GM23248 (cell line): ENCODE results near the gene COQ8B.

Experiments
- EZH2 ChIP-seq: fragments of 200-600 bp; sonication (generic); IDR thresholded peaks from 2 replicates; pipeline ENCODE4 v1.6.1; 2018; ENCODE audit warnings: antibody characterized with exemption, mild to moderate bottlenecking; ENCODE audit not compliant: insufficient read depth, poor library complexity, severe bottlenecking
- EZH2phosphoT487 ChIP-seq: fragments of 200-600 bp; sonication (generic); IDR thresholded peaks from 2 replicates; pipeline ENCODE4 v1.6.1; 2018; ENCODE audit warnings: antibody characterized with exemption, moderate library complexity, mild to moderate bottlenecking, low read depth; ENCODE audit not compliant: insufficient read depth

DNA sequence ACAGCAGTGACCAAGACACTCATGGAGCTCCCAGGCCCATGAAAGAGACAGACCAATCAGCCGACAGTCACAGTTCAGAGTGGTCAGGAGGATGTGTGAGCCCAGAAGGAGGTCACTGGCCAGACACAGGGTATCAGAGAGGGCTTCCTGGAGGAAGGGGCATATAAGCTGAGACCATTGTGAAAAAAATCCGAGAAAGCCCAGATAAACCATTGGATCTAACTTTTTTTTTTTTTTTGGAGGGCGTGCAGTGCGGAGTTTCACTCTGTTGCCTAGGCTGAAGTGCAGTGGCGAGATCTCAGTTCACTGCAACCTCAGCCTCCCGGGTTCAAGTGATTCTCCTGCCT, 4.4 kb upstream of the COQ8B start:
- TF ChIP-seq EZH2phosphoT487: no peak
- TF ChIP-seq EZH2: no peak
